Neural progenitor cell (in vitro differentiated cells): Measurements from ENCODE around the gene IQCK. TPM values are rescaled to one million over a fixed set of nuclear protein-coding genes. Genes with fewer than 3 reads are reported as not detected.
A peak's percentile ranks its signal among the peaks of the same experiment; 100 is the strongest.

Source experiments
- DNase-seq: peaks from one replicate; pipeline ENCODE4 v3.0.0-alpha.2; 2016; ENCODE audit warnings: low spot score
- H2AFZ ChIP-seq: fragments of 200-600 bp; sonication (generic); replicated peaks from 2 replicates; pipeline ENCODE4 v1.6.1; 2016; ENCODE audit warnings: antibody characterized with exemption
- H3F3A ChIP-seq: fragments of 200-600 bp; sonication (generic); 2 replicates; pipeline ENCODE4 v1.6.1; 2016; ENCODE audit warnings: antibody characterized with exemption, low read depth
- H3K27ac ChIP-seq: fragments of 200-600 bp; sonication (generic); 2 replicates; pipeline ENCODE4 v1.5.1; 2016; ENCODE audit warnings: mild to moderate bottlenecking
- H3K27me3 ChIP-seq: fragments of 200-600 bp; sonication (generic); 2 replicates; pipeline ENCODE4 v1.6.1; 2016; ENCODE audit warnings: mild to moderate bottlenecking, moderate library complexity
- H3K36me3 ChIP-seq: fragments of 200-600 bp; sonication (generic); 2 replicates; pipeline ENCODE4 v1.5.1; 2016
- H3K4me1 ChIP-seq: fragments of 200-600 bp; sonication (generic); 2 replicates; pipeline ENCODE4 v1.6.1; 2016; ENCODE audit warnings: mixed run types
- H3K4me2 ChIP-seq: fragments of 200-600 bp; sonication (generic); 2 replicates; pipeline ENCODE4 v1.6.1; 2016
- H3K4me3 ChIP-seq: fragments of 200-600 bp; sonication (generic); 2 replicates; pipeline ENCODE4 v1.5.1; 2016
- H3K79me2 ChIP-seq: fragments of 200-600 bp; sonication (generic); 2 replicates; pipeline ENCODE4 v1.6.1; 2016; ENCODE audit warnings: low read depth
- H3K9ac ChIP-seq: fragments of 200-600 bp; sonication (generic); 2 replicates; pipeline ENCODE4 v1.6.1; 2016
- H3K9me3 ChIP-seq: fragments of 200-600 bp; sonication (generic); 2 replicates; pipeline ENCODE4 v1.5.1; 2016; ENCODE audit warnings: low read depth
- H4K20me1 ChIP-seq: fragments of 200-600 bp; sonication (generic); 2 replicates; pipeline ENCODE4 v1.6.1; 2016; ENCODE audit warnings: low read depth
- H3K27ac Mint-ChIP-seq: 3 replicates; pipeline ENCODE4 v1.8.0; 2021; ENCODE audit warnings: mixed read lengths
- H3K27me3 Mint-ChIP-seq: 2 replicates; pipeline ENCODE4 v1.8.0; 2022; ENCODE audit warnings: low read depth, mild to moderate bottlenecking, inconsistent platforms, moderate library complexity, mixed read lengths; ENCODE audit not compliant: insufficient read depth
- H3K36me3 Mint-ChIP-seq: 3 replicates; pipeline ENCODE4 v1.8.0; 2021; ENCODE audit warnings: mixed read lengths
- H3K4me1 Mint-ChIP-seq: 3 replicates; pipeline ENCODE4 v1.8.0; 2021; ENCODE audit warnings: mixed read lengths
- H3K4me3 Mint-ChIP-seq: 3 replicates; pipeline ENCODE4 v1.8.0; 2021; ENCODE audit warnings: mild to moderate bottlenecking, moderate library complexity, mixed read lengths
- H3K9me3 Mint-ChIP-seq: 3 replicates; pipeline ENCODE4 v1.8.0; 2020; ENCODE audit warnings: mixed read lengths
- EZH2 ChIP-seq: fragments of 200-600 bp; sonication (generic); IDR thresholded peaks from 2 replicates; pipeline ENCODE4 v1.6.1; 2017; ENCODE audit warnings: antibody characterized with exemption, mild to moderate bottlenecking, moderate library complexity
- EZH2phosphoT487 ChIP-seq: fragments of 200-600 bp; sonication (generic); IDR thresholded peaks from 2 replicates; pipeline ENCODE4 v1.6.1; 2017; ENCODE audit warnings: antibody characterized with exemption
- total RNA-seq: library from RNA; depleted of rRNA; stranded (reverse); fragments of >200 nt; gene quantifications from 2 replicates; pipeline ENCODE4 v1.2.3, GENCODE V29; 2015; ENCODE audit warnings: low replicate concordance
- TF ChIP-seq, protein P1 (sequence below): fragments of 200-600 bp; sonication (generic); IDR thresholded peaks from 2 replicates; pipeline ENCODE4 v1.5.1; 2017; ENCODE audit warnings: antibody characterized with exemption, mild to moderate bottlenecking

The IQCK gene
- total RNA-seq, 1 donor from 2014 or later, result 22.1 TPM

- peaks cover 9% of the 10 kb centered on the region for H3K36me3 Mint-ChIP-seq
- H3K4me1 Mint-ChIP-seq, result peaks cover 52% of the 10 kb centered on the region
- Histone ChIP-seq H3K9me3 (no peaks in the 10 kb centered on the region), H3F3A (no peaks in the 10 kb centered on the region), H2AFZ (no peak overlapping the region), H3K36me3 (no peaks in the 10 kb centered on the region), H3K4me3 (no peak overlapping the region), H3K9ac (no peak overlapping the region), H3K27ac (no peak overlapping the region), H3K4me2 (no peak overlapping the region), H4K20me1 (no peaks in the 10 kb centered on the region), H3K79me2 (no peaks in the 10 kb centered on the region), H3K4me1 (no peaks in the 10 kb centered on the region), H3K27me3 (no peaks in the 10 kb centered on the region)
- no peaks in the 10 kb centered on the region for H3K27me3 Mint-ChIP-seq
- TF ChIP-seq, protein P1, sequence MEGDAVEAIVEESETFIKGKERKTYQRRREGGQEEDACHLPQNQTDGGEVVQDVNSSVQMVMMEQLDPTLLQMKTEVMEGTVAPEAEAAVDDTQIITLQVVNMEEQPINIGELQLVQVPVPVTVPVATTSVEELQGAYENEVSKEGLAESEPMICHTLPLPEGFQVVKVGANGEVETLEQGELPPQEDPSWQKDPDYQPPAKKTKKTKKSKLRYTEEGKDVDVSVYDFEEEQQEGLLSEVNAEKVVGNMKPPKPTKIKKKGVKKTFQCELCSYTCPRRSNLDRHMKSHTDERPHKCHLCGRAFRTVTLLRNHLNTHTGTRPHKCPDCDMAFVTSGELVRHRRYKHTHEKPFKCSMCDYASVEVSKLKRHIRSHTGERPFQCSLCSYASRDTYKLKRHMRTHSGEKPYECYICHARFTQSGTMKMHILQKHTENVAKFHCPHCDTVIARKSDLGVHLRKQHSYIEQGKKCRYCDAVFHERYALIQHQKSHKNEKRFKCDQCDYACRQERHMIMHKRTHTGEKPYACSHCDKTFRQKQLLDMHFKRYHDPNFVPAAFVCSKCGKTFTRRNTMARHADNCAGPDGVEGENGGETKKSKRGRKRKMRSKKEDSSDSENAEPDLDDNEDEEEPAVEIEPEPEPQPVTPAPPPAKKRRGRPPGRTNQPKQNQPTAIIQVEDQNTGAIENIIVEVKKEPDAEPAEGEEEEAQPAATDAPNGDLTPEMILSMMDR, result no peak
- no peak for TF ChIP-seq EZH2
- no peak for TF ChIP-seq EZH2phosphoT487
- no peak overlapping the region for H3K4me3 Mint-ChIP-seq
- no peaks in the 10 kb centered on the region for H3K9me3 Mint-ChIP-seq
- no peak for DNase-seq
- H3K27ac Mint-ChIP-seq, result no peak overlapping the region
These were observed 36.6 kb downstream of the IQCK start for GRCh38 chr16:19754644-19755036.

GRCh38 chr16:19755268-19755667, 37.2 kb downstream of the IQCK start:
- Histone ChIP-seq H4K20me1 (no peaks in the 10 kb centered on the region), H3K4me2 (no peak overlapping the region), H3K36me3 (no peaks in the 10 kb centered on the region), H3K9me3 (no peaks in the 10 kb centered on the region), H3K9ac (no peak overlapping the region), H3K4me1 (no peaks in the 10 kb centered on the region), H3F3A (no peaks in the 10 kb centered on the region), H3K4me3 (no peak overlapping the region), H3K27ac (no peak overlapping the region), H3K27me3 (no peaks in the 10 kb centered on the region), H2AFZ (no peak overlapping the region), H3K79me2 (no peaks in the 10 kb centered on the region)
- Mint-ChIP-seq H3K4me3 (no peak overlapping the region), H3K9me3 (no peaks in the 10 kb centered on the region), H3K27me3 (no peaks in the 10 kb centered on the region), H3K4me1 (peaks cover 46% of the 10 kb centered on the region), H3K27ac (no peak overlapping the region), H3K36me3 (peaks cover 9% of the 10 kb centered on the region)
- no peak for DNase-seq
- TF ChIP-seq, protein P1, result no peak
- no peak for TF ChIP-seq EZH2
- no peak for TF ChIP-seq EZH2phosphoT487

- Histone ChIP-seq H3K79me2 (no peaks in the 10 kb centered on the region), H3K4me2 (no peak overlapping the region), H3K27ac (no peak overlapping the region), H3K4me3 (no peak overlapping the region), H3K9me3 (no peaks in the 10 kb centered on the region), H4K20me1 (no peaks in the 10 kb centered on the region), H3K9ac (no peak overlapping the region), H3K27me3 (no peaks in the 10 kb centered on the region), H3K4me1 (no peaks in the 10 kb centered on the region), H3F3A (no peaks in the 10 kb centered on the region), H2AFZ (no peak overlapping the region), H3K36me3 (no peaks in the 10 kb centered on the region)
- peak overlapping the region; percentile 21 for H3K27ac Mint-ChIP-seq
- H3K4me3 Mint-ChIP-seq, result no peak overlapping the region
- peaks cover 33% of the 10 kb centered on the region for H3K4me1 Mint-ChIP-seq
- peaks cover 11% of the 10 kb centered on the region for H3K36me3 Mint-ChIP-seq
- TF ChIP-seq, protein P1, result no peak
- TF ChIP-seq EZH2phosphoT487 (no peak), EZH2 (no peak)
- no peaks in the 10 kb centered on the region for H3K9me3 Mint-ChIP-seq
- no peak for DNase-seq
- H3K27me3 Mint-ChIP-seq, result no peaks in the 10 kb centered on the region
These were observed 39.0 kb downstream of the IQCK start for GRCh38 chr16:19757026-19757425.
